GM19372 (cell line): ENCODE data around the gene TCHHL1.

Experiments used
- ATAC-seq: cut with Tn5 transposase; IDR thresholded peaks from one replicate; pipeline ENCODE4 v1.9.1; 2021; ENCODE audit warnings: mild to moderate bottlenecking, low read depth, moderate library complexity; ENCODE audit not compliant: unreplicated experiment

Gene TCHHL1

GRCh38 chr1:152039886-152040285 lies 49.0 kb downstream of the TCHHL1 start:
- no peak for ATAC-seq

- ATAC-seq, result no peak
Observed at GRCh38 chr1:152039461-152039860, 49.4 kb downstream of the TCHHL1 start.

- no peak for ATAC-seq
Observed at GRCh38 chr1:152038871-152039270, 50.0 kb downstream of the TCHHL1 start.

GRCh38 chr1:152036267-152037216 lies 52.3 kb downstream of the TCHHL1 start, which contains the start of gene S100A11:
Gene S100A11, minus strand, starts transcription at chr1:152037004. Its CDS starts 89 bp downstream, at chr1:152036915.
- ATAC-seq, result peak; percentile 54

- no peak for ATAC-seq
Observed at GRCh38 chr1:152035539-152036266, 53.2 kb downstream of the TCHHL1 start.

GRCh38 chr1:152034654-152035538 lies 54.0 kb downstream of the TCHHL1 start:
- ATAC-seq, result peak; percentile 52

GRCh38 chr1:152034324-152034653 lies 54.6 kb downstream of the TCHHL1 start:
- ATAC-seq, result no peak
